Mononuclear cell (primary cell): ENCODE results near the gene TRPM1. TPM values are rescaled to one million over a fixed set of nuclear protein-coding genes. Genes with fewer than 3 reads are reported as not detected.

ENCODE experiments used
- H3K27me3 ChIP-seq: 2 replicates; pipeline ENCODE4 v1.6.0; 2011; ENCODE audit warnings: low read length, control low read depth; ENCODE audit not compliant: insufficient read depth
- H3K4me1 ChIP-seq: 2 replicates; pipeline ENCODE4 v1.5.1; 2011; ENCODE audit warnings: mild to moderate bottlenecking, low read length, control low read depth; ENCODE audit not compliant: insufficient read depth
- H3K4me3 ChIP-seq: 2 replicates; pipeline ENCODE4 v1.5.1; 2011; ENCODE audit warnings: mild to moderate bottlenecking, low read length, moderate library complexity
- H3K9me3 ChIP-seq: 2 replicates; pipeline ENCODE4 v1.5.1; 2011; ENCODE audit warnings: low read depth, mild to moderate bottlenecking, control low read depth, low read length
- total RNA-seq: library from RNA; depleted of rRNA; stranded (reverse); fragments of >200 nt; gene quantifications from one replicate; pipeline ENCODE4 v1.2.3, GENCODE V29; 2012

Gene TRPM1
- total RNA-seq, 1 donor: not detected

GRCh38 chr15:30984118-30984517 lies 117.4 kb downstream of the TRPM1 start:
- Histone ChIP-seq H3K27me3 (no peaks in the 10 kb centered on the region), H3K4me3 (no peak overlapping the region), H3K4me1 (peaks cover 58% of the 10 kb centered on the region), H3K9me3 (no peaks in the 10 kb centered on the region)

- H3K4me1 ChIP-seq: peaks cover 36% of the 10 kb centered on the region
- H3K27me3 ChIP-seq: no peaks in the 10 kb centered on the region
- no peaks in the 10 kb centered on the region for H3K9me3 ChIP-seq
- no peak overlapping the region for H3K4me3 ChIP-seq
Observed at GRCh38 chr15:30979457-30979856, 122.1 kb downstream of the TRPM1 start.

GRCh38 chr15:30978328-30978727 lies 123.2 kb downstream of the TRPM1 start:
- H3K4me3 ChIP-seq: no peak overlapping the region
- no peaks in the 10 kb centered on the region for H3K27me3 ChIP-seq
- H3K9me3 ChIP-seq: no peaks in the 10 kb centered on the region
- peaks cover 35% of the 10 kb centered on the region for H3K4me1 ChIP-seq

- no peak overlapping the region for H3K4me3 ChIP-seq
- H3K9me3 ChIP-seq: no peaks in the 10 kb centered on the region
- H3K4me1 ChIP-seq: peaks cover 18% of the 10 kb centered on the region
- no peaks in the 10 kb centered on the region for H3K27me3 ChIP-seq
Observed at GRCh38 chr15:30974112-30974511, 127.4 kb downstream of the TRPM1 start.

GRCh38 chr15:30973379-30973778 lies 128.1 kb downstream of the TRPM1 start:
- H3K9me3 ChIP-seq: no peaks in the 10 kb centered on the region
- H3K4me3 ChIP-seq: no peak overlapping the region
- H3K27me3 ChIP-seq: no peaks in the 10 kb centered on the region
- H3K4me1 ChIP-seq: peaks cover 12% of the 10 kb centered on the region

GRCh38 chr15:30969724-30970123 lies 131.8 kb downstream of the TRPM1 start:
- Histone ChIP-seq H3K4me3 (no peak overlapping the region), H3K9me3 (no peaks in the 10 kb centered on the region), H3K27me3 (no peaks in the 10 kb centered on the region), H3K4me1 (peaks cover 5% of the 10 kb centered on the region)

GRCh38 chr15:30963681-30964080 lies 137.8 kb downstream of the TRPM1 start:
- H3K9me3 ChIP-seq: no peaks in the 10 kb centered on the region
- H3K4me3 ChIP-seq: no peak overlapping the region
- no peaks in the 10 kb centered on the region for H3K27me3 ChIP-seq
- H3K4me1 ChIP-seq: no peaks in the 10 kb centered on the region

- Histone ChIP-seq H3K9me3 (no peaks in the 10 kb centered on the region), H3K27me3 (no peaks in the 10 kb centered on the region), H3K4me1 (no peaks in the 10 kb centered on the region), H3K4me3 (no peak overlapping the region)
Observed at GRCh38 chr15:30962659-30963058, 138.9 kb downstream of the TRPM1 start.

GRCh38 chr15:30962079-30962478 lies 139.4 kb downstream of the TRPM1 start:
- H3K9me3 ChIP-seq: no peaks in the 10 kb centered on the region
- no peaks in the 10 kb centered on the region for H3K27me3 ChIP-seq
- no peak overlapping the region for H3K4me3 ChIP-seq
- no peaks in the 10 kb centered on the region for H3K4me1 ChIP-seq

GRCh38 chr15:30958219-30958618 lies 143.3 kb downstream of the TRPM1 start:
- no peaks in the 10 kb centered on the region for H3K27me3 ChIP-seq
- H3K4me3 ChIP-seq: no peak overlapping the region
- H3K4me1 ChIP-seq: peaks cover 5% of the 10 kb centered on the region
- H3K9me3 ChIP-seq: no peaks in the 10 kb centered on the region

- peaks cover 5% of the 10 kb centered on the region for H3K4me1 ChIP-seq
- no peaks in the 10 kb centered on the region for H3K9me3 ChIP-seq
- H3K27me3 ChIP-seq: no peaks in the 10 kb centered on the region
- no peak overlapping the region for H3K4me3 ChIP-seq
Observed at GRCh38 chr15:30956216-30957124, 145.1 kb downstream of the TRPM1 start.

- Histone ChIP-seq H3K27me3 (no peaks in the 10 kb centered on the region), H3K9me3 (no peaks in the 10 kb centered on the region), H3K4me1 (peaks cover 5% of the 10 kb centered on the region), H3K4me3 (no peak overlapping the region)
Observed at GRCh38 chr15:30954674-30955073, 146.9 kb downstream of the TRPM1 start.

GRCh38 chr15:30953731-30954378 lies 147.7 kb downstream of the TRPM1 start:
- Histone ChIP-seq H3K4me1 (peaks cover 5% of the 10 kb centered on the region), H3K9me3 (no peaks in the 10 kb centered on the region), H3K27me3 (no peaks in the 10 kb centered on the region), H3K4me3 (no peak overlapping the region)

GRCh38 chr15:30953183-30953582 lies 148.3 kb downstream of the TRPM1 start:
- Histone ChIP-seq H3K27me3 (no peaks in the 10 kb centered on the region), H3K4me1 (peaks cover 5% of the 10 kb centered on the region), H3K4me3 (no peak overlapping the region), H3K9me3 (no peaks in the 10 kb centered on the region)
